ENCODE data around the gene HOXB9.

HOXB9 gene

DNA sequence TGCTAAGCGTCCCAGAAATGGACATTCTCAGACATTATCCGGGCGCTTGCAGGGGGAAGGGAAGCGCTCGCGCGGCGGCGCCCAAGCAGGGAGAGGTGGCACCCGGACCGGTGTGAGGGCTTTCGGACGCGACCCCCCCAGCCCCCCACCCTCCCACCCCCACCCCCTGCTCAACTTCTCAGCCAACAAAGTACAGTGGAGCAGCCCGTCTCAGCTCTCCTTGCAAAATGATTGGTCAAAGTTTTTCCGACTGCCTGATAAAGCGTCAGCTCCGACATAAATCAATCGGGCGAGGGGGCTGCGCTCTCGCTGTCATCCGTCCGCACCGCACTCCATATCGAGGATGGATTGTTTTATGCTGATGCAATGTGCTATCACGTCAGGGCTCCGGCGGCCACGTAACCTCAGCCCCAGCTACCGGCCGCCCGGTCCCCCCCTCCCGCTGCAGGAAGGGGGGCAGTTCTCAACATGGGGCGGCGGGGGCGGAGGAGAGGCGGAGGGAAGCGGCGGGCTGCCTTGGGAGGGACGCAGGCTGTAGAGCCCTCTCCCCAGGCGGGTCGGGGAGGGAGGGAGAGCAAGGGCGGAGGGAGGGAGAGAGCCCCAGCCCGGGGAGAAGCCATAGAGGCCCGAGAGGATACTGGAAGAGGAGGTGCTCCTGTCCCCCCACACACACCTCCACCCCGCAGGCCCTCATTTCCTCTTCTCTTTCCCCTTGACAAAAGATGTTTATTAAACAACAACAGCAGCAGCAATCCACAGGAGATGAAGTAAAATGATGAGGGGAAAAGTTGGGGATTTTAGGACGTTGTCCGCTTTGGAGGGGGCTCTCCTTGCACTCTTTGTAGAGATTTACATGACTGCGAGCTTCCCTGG lies at the start of gene HOXB9:
Gene HOXB9 (minus strand): TSS at position 114 of the 873 bp plus-strand sequence. CDS start 89 bp downstream, at position 25.
- peak; percentile 67 for DNase-seq (ENCODE audit: low spot score)

DNA sequence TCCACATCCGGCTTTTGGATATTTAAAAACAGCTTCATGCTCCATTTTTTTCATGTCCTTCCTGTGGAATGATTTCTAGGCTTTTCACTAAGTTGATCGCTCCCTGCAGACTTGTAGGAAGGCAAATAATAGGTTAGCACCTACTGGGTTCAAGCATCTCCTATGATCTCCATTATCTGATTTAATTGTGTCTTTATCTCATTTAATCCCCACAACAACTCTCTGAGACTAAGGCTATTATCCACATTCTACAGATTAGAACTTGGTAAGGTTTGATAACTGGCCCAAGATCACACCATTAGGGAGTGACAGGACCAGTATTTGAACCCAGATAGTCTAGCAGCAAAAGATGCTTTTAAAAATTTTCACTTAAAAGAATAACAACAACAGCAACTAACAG lies 46.2 kb upstream of the HOXB9 start:
- DNase-seq (ENCODE audit: low spot score), result no peak

DNA sequence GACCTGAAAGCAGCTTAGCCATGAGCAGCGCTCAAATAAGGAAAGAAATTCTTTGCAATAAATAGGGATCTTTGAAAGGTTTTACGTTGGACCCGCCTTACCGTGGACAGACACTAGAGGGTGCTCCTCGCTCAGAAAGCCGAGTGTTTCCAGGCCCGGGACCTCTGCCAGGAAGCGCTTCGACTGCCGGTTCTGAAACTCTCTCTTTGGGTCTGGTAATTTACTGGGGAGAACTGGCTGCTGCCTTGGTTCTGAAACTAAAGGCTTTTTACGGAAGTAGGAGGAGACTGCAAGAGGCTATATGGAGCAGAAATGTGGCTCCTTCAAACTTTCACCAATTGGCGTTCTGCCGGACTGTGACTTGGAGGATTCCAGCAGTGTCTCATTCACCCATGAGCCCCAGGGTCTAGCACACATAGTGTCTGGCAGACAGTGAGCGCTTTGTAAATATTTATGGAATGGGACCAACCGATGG lies 45.6 kb upstream of the HOXB9 start:
- DNase-seq (ENCODE audit: low spot score), result peak; percentile 82

DNA sequence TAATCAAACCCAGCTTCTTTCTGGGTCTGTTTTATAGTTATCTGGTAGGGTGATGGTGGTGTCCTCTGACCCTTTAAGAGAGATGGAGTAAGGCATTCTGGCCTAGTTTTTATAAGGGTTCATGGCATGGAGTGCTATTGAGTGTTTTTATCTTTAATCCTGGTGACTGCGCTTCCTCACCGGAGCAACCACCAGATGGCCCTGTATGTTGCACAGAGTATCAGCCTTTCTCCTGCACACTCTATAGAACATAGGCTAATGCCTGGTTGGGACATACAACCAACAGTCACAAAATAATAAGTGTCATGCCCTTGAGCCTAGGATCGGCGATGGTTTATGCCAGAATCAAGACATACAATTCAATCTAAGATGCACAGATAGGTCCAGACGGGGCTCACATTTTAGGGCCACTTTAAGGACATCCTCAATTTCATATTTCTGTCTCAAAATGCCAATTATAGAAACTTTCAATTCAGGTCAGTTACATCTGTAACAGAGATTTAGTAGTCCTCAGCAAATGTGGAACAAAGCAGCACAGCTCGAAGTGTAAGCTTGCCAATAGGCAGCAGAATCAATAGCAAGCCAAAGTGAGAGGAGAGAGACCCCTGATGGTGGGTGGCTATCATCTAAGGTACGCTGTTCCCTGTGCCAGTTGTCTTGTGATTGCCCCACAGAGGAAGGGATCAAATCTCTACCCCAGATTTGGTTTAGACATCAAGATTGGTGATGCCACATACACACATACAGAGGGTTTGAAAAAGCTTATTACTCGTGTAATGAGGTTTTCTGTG lies 37.2 kb upstream of the HOXB9 start:
- no peak for DNase-seq (ENCODE audit: low spot score)

DNA sequence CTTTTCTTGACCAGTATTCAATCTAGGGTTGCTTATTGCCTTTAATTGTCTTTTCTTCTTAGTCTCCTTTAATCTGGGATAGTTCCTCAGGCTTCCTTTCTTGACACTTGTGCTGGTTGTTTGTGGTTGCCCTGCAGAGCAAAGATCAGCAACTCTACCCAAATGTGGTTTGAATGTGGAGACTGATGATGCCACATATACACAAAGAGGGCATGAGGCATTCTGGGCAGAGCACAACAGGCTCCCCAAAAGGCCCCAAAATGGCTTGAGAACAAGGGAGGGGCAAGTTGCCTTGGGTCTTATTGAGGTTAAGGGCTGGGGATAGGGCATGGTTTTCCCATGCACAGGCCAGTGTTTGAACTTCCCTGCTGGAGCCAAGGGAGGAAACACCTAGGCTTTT lies 29.8 kb upstream of the HOXB9 start:
- DNase-seq (ENCODE audit: low spot score), result no peak

DNA sequence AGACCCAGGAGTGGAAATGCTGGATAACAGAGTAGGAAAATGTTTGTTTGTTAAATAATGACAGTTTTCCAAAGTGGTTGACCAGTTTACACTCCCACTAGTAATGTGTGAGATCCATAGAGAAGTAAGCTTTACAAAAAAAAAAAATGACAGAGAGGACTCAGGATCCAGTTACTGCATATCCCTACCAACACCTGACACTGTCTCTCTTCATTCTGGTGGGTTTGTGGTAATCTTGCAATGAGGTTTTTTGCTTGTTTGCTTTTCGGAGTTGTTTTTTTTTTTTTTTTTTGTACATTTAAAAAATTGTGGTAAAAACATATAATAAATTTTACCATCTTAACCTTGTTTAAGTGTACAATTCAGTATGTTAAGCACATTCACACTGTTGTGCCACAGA lies 23.6 kb upstream of the HOXB9 start:
- no peak for DNase-seq (ENCODE audit: low spot score)

DNA sequence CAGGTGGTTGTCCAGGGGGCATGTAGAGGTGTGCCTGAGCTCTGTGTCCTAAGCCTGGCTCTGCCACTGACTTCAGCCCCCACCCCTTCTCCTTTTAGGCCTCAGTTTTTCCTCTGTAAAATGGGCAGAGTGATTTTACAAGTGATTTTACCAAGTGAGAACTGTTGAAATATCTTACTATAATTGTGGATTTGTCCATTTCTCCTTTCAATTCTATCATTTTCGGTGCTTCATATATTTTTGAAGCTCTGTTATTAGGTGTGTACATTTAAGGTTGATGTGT lies 21.7 kb upstream of the HOXB9 start:
- no peak for DNase-seq (ENCODE audit: low spot score)

DNA sequence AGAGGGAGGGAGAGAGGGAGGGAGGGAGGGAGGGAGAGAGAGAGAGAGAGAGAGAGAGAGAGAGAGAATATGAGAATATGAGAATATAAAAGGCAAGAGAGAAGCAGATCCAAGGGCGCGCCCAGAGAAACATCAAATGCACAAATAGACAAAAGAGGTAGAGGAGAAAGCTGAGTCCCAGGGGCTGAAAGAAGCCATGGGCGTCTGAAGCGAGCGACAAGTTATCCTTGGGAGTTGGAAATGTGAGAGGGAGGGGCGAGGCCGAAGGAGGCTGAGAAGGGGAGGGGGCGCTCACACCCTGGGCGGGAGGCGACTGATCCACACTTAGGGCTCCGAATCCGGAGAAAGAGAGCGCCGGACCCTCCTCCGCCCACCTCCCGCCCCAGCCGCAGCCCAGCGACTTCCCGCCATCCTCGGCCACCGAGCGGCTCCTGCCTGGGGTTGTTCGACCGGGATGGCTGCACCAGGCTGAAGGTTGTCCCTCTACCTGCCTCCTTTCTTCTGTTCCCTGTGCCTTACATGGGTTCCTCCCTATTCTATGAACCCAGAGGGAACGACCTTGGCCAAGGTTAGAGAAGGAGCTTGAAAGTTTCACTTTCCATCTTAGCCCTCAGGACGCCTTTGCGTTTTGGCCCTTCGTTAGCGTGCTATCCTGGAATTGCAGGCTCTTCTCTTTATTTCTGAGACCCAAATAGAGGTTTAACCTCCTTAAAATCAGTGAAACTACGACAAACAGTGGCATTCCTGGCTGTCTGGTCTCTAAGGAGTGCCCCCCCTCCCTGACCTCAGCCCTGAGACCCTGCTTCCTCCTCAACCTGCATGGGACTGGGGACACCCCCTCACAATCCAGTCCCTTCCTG lies 21.2 kb upstream of the HOXB9 start:
- peak; percentile 68 for DNase-seq (ENCODE audit: low spot score)

DNA sequence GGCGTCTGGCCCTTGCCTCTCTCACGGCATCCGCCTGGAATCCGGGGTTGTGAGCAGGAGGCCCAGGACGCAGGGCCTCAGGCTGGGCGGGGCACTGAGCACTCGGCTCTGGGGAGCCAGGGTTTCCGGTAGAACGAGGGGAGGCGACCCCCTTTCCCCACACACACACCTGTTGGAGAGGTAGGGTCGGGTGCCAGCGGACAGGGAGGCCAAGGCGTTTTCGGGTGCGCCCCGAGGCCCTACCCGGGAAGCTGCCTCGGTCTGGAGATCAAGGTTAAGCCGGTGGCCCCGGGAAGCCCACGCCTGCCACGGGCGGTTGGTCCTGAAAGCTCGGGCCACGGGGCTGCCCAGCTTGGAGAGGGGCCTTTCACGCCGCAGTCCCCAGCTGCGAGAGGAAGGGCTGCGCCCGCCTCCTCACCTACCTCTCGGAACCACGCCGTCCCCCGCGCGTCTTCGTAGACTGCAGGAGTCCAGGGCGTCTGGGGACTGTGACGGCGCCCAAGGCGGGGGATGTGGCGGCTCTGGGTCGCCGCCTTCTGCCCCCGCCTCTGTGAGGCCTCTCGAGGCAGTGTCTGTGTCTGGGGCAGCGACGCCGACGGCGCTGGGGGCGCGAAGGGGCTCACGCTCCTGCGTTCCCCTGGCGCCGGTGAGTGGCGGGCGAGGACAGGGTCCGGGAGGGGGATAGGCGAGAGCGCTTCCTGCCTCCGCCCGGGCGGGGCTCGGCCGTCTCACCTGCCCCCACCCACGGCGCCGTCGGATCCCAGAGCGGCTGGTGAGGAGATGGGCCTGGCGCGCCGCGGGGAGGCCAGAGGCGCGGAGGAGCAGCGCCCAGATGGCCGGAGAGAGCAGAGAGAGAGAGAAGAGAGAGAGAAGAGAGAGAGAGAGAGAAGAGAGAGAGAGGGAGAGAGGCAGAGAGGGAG lies 20.3 kb upstream of the HOXB9 start:
- peak; percentile 68 for DNase-seq (ENCODE audit: low spot score)

DNA sequence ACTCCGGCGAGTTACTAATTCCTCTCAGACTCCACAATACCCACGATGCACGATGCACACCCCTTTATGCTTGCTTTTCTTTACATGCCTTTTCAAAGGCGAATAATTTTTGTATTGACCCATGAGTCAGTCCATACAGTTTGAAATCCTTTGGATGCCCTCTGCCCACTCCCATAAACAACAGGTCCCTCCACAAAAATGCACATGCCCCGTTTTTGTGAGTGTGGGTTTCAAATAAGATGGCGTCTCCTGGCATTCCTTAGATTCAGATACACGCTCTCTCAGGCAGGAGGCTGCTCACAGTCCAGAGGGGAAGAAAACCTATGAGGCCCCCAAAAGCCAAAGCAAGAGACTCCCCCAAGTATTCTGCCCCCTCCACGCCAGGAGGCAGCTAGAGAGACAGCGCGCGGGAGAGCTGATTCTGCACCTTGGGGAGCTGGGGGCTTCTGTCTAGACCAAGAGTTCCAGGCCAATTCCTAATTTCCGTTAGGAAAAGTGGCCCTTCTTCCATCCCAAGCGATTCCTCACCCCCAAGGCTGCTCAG lies 19.6 kb upstream of the HOXB9 start:
- no peak for DNase-seq (ENCODE audit: low spot score)

DNA sequence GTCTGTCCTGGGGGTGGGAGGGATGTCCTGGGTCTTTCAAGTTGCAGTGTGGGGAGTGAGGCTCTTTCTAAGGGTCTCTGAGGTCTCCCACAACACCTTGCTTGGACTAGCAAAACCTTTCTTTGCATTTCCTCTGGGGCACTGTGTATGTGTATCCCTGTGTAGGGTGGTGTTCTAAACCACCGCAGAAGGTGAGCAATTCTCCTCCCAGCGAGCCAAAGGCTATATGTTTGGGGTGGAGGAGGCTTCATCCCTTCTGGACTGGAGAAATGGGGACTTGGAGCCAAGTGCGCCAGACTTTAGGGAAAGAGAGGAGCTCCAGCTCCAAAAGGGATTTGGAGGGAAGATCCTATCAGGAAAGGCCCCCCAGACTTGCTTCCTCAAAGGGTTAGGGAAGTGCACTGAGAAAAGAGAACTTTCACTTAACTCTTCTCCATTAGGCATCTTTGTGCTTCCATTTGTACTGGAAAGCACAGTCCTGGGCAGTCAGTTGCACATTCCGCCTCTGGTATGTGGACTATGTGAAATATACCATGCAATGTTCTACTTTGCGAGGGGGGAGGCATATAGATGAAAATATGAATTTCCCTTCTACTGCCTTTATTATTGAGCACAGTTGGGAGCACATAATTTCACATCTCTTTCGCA lies 18.9 kb upstream of the HOXB9 start:
- no peak for DNase-seq (ENCODE audit: low spot score)

DNA sequence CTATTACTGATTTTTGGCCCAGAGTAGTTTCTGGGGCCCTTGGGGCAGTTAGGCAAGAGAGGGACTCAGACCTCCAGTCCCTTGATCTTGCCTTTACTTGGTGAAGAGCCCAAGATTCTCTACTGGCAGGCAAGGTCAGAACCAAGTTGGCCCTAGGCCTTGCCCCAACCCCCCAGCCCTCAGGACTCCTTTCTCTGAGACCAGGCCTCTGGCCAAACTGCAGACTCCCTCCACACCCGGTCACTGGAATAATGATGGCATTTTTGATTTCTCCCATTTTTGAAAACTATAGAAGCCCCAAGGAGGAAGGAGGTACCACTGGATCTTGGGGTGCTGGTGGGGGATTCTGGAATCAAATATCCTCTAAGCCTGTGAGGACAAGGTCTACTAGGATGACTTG lies 18.0 kb upstream of the HOXB9 start:
- no peak for DNase-seq (ENCODE audit: low spot score)

DNA sequence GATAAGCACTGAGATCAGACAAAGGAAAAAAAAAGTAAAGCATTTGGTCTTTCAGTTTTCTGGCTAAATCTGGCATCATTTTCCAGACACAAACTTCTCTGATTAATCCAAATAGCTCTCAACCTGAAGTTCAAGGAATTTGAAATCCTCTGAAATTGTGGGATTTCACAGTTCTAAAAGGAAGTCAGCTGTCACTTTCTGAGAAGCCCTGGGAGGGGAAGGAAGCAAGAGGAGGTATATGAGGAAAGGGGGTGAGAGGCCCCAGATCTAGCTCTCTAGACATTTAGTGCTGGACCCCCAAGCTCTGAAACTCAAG lies 17.5 kb upstream of the HOXB9 start:
- DNase-seq (ENCODE audit: low spot score), result no peak

DNA sequence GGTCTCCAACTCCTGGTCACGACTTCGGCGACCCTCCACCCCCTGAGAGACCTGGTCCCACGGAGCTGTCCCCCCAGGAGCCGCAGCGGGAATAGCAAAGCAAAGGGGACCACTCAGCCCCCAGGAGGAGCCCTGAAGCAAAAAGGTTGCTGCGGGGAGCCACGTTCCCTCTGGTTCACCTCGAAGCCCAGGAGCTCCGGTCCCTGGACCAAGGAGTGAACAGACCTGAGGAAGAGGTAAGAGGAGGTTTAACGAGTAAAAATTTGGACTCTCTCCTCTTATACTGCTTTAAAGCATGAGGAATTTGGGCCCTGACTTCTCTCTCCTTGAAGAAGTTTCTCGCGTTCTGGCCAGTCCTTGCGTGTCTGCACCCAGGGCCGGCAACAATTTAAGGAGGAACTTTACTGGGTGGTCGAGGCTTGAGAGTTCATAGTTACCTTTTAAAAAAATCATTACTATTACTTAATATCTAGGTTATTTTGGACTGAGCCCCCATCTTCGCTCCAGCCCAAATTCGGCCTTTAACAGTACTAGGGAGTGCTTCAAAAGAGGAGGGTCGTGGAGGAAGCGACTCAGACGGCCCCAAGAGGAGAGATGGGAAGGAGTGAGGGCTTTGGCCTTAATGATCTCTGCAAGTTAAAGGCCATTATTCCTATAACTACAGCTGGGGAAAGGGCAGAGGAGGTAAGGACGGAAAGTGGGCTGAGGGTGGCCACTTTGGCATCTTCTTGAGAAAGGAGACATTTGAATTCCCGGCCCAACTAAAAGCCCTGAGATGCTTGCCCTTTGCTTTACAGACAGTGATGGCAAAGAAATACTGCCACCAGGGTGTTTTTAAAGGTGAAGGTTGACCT lies 16.9 kb upstream of the HOXB9 start:
- no peak for DNase-seq (ENCODE audit: low spot score)

DNA sequence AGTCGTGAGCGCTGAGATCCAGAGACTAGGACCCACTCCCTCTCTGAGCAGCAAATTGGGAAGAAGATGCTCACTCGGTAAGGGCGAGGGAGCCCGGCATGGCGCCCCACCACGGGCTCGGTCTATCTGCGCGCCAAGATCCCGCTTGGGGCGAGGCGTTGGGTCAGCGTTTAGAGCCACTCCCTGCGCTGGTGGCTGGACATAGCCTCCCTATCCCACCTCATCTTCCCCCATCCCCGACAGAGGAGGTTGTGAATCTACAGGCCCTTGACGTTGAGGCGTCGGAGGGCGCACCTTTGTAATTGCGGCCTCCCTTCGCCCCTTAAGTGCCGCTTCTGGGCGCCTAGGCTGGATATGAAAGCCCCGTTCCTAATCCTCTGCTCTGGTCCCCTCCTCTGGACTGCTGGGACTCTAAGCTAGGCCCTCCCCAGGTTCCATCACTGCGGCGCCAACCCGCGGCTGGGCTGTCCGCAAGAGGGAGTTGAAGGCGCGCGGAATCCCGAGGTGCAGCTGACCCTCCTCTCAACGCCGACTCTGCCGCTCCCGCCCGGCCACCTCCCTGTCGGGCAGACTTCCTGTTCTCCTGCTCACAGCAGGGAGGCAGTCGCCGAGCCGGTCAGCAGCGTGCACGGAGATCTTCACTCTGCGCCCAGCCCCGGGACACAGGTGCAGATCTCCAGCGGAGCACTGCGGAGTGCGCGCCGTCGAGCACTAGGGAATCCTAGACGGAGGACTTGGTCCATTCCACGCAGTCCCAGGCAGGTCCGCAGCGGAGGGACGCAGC lies 16.1 kb upstream of the HOXB9 start:
- DNase-seq (ENCODE audit: low spot score), result peak; percentile 66

DNA sequence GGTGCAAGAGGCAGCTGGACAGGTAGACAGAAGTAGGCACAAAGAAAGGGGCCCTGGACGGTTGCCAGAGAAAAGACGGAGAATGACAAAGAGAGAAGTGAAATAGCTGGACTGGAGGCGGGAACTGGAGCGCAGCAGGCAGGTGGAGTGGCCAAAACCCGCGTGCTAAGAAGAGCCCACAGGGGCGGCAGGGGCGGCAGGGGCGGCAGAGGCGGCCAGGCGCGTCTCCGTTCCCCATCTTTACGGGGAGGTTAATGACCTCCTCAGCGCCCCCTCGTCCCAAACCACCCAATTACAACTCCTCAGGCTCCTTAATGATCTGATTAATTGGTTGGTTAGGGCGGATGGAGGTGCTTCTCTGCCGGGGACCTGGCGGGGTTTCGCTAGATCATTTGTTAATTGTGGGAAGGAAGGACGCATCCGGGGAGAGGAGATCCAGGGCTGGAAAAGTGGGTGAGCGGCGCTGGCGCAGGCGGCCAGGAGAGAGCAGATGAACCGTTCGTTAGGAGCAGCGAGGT lies 15.4 kb upstream of the HOXB9 start:
- no peak for DNase-seq (ENCODE audit: low spot score)

DNA sequence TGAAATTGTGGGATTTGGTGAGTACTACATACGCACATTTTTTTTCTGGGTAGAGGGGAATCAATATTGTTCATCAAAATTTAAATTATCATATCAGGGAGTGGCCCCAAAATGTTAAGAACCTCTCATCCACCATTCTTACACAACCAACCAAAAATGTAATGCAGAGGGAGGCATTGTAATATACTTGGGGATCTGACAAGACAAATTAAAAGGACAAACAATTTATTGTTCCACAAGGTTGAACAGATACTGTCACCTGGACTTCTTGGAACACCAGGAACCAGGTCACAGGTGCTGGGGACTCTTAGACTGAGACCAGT lies 14.7 kb upstream of the HOXB9 start:
- DNase-seq (ENCODE audit: low spot score), result no peak

DNA sequence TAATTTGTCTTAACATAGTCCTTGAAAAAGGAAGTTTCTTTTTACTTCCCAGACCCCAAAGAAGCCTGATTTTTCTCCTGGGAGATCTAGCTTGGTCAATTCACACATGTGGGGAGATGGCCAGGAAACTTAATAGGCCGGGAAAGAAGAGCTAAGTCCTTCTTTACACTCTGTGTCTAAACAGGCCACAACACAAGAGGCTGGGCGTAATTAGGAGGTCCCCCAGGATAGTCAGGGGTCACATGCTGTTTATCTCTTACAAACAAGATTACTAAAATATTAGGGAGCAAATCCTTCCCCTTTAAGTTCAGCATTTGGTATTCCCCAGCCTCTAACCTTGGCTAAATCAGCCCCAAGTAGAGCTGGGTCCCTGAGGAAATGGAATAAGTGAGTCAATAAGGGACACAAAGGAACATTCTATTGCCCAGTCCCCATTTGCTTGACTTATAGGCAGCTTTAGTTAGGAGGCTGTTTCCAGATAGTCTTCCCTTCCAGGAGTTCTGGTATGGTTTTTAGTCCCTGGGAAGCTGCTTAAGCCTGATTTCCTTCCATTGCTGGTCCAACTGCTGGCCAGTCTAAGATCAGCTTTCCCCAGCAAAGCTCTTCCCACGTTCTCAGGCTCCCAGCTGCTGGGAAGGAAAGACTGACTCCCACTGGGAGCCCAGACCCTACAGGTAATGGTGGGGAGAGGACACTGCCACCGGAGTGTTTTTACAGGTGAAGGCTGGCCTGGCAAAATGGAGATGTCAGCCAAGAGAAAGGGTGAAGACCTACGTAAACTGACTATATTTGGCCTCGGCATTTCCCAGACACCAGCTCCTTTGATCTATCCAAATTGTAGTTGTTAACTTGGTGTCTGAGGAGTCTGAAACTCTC lies 14.1 kb upstream of the HOXB9 start:
- no peak for DNase-seq (ENCODE audit: low spot score)

Measured in iPS-NIHi11 (cell line).